Activated B cell treated with CpG ODN at 0.5 μM for 24 hours (primary cell): Measurements from ENCODE around the gene JAZF1. TPM values are rescaled to one million over a fixed set of nuclear protein-coding genes. Genes with fewer than 3 reads are reported as not detected.

Source experiments
- ATAC-seq: fragments of 200-7000 bp; cut with Tn5 transposase; one replicate; pipeline ENCODE4 v1.10.0; 2021; ENCODE audit warnings: low read depth, mild to moderate bottlenecking, moderate library complexity
- CTCF ChIA-PET: fragments of 350-600 bp; sonication (Branson Sonifier 250); formaldehyde crosslinking; loops from one replicate; lab custom pipeline; 2021; ENCODE audit warnings: antibody characterized with exemption; lab: Charles Lee
- POLR2A ChIA-PET: fragments of 350-600 bp; sonication (Branson Sonifier 250); formaldehyde crosslinking; loops from one replicate; lab custom pipeline; 2021; ENCODE audit warnings: antibody characterized with exemption; lab: Charles Lee
- DNase-seq: peaks from one replicate; pipeline ENCODE4 v3.0.0; 2022
- H3K27ac Mint-ChIP-seq: one replicate; pipeline ENCODE4 v1.8.0; 2020; ENCODE audit warnings: mixed read lengths
- H3K27me3 Mint-ChIP-seq: one replicate; pipeline ENCODE4 v1.8.0; 2021; ENCODE audit warnings: mixed read lengths
- H3K36me3 Mint-ChIP-seq: one replicate; pipeline ENCODE4 v1.8.0; 2021; ENCODE audit warnings: low read depth, mixed read lengths
- H3K4me1 Mint-ChIP-seq: one replicate; pipeline ENCODE4 v1.8.0; 2021; ENCODE audit warnings: mixed read lengths
- H3K4me3 Mint-ChIP-seq: one replicate; pipeline ENCODE4 v1.8.0; 2020; ENCODE audit warnings: mild to moderate bottlenecking, mixed read lengths
- H3K9me3 Mint-ChIP-seq: one replicate; pipeline ENCODE4 v1.8.0; 2020; ENCODE audit warnings: mixed read lengths
- intact Hi-C: fragments of 100-400 bp; cut with micrococcal nuclease; formaldehyde crosslinking; loops from one replicate; pipeline ENCODE4 v1.15.1; 2024
- total RNA-seq: library from RNA; stranded (reverse); gene quantifications from 2 replicates; pipeline ENCODE4 v1.2.3, GENCODE V29; 2022
- TF ChIP-seq, protein P1 (sequence below): fragments of 200-600 bp; IDR thresholded peaks from one replicate; pipeline ENCODE4 v1.8.0; 2022; ENCODE audit warnings: antibody characterized with exemption, mild to moderate bottlenecking

The JAZF1 gene
- total RNA-seq, 1 donor from 2014 or later: 54.8 TPM

DNA sequence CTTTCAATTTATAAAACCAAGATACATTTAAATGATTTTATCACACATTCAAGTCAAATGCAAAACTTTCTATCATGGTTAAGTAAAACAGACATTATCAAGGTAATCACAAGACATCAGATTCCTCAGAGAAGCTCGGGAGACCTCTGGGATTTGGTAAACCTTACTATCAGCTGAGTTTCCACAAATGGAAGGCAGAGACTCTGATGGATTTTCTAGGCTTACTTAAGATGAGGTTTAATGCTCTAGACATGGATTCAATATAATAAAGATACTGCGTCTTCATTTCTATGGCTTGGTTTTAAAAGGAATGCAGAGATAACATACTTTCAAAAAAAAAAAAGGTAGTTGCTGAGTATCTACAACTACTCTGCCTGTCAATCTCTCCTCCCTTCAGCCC lies 171.7 kb downstream of the JAZF1 start:
- ChIA-PET POLR2A (no interaction called here), CTCF (no interaction called here)
- Mint-ChIP-seq H3K27ac (no peak overlapping the region), H3K36me3 (peaks cover 21% of the 10 kb centered on the region), H3K4me3 (no peak overlapping the region), H3K27me3 (no peaks in the 10 kb centered on the region), H3K4me1 (peaks cover 53% of the 10 kb centered on the region), H3K9me3 (no peaks in the 10 kb centered on the region)
- intact Hi-C loops: no loop called here
- TF ChIP-seq, protein P1, sequence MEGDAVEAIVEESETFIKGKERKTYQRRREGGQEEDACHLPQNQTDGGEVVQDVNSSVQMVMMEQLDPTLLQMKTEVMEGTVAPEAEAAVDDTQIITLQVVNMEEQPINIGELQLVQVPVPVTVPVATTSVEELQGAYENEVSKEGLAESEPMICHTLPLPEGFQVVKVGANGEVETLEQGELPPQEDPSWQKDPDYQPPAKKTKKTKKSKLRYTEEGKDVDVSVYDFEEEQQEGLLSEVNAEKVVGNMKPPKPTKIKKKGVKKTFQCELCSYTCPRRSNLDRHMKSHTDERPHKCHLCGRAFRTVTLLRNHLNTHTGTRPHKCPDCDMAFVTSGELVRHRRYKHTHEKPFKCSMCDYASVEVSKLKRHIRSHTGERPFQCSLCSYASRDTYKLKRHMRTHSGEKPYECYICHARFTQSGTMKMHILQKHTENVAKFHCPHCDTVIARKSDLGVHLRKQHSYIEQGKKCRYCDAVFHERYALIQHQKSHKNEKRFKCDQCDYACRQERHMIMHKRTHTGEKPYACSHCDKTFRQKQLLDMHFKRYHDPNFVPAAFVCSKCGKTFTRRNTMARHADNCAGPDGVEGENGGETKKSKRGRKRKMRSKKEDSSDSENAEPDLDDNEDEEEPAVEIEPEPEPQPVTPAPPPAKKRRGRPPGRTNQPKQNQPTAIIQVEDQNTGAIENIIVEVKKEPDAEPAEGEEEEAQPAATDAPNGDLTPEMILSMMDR: no peak
- DNase-seq (no peak), ATAC-seq (no peak)

- intact Hi-C loops: no loop called here
- ChIA-PET POLR2A (no interaction called here), CTCF (interaction anchor here (1.1 kb wide), 1 partner anchor 12 kb away, joined by 5 read pairs; no protein-coding TSS in a partner anchor)
- TF ChIP-seq, protein P1: no peak
- ATAC-seq (no peak), DNase-seq (no peak)
- Mint-ChIP-seq H3K9me3 (no peaks in the 10 kb centered on the region), H3K4me3 (no peak overlapping the region), H3K36me3 (peaks cover 21% of the 10 kb centered on the region), H3K27me3 (no peaks in the 10 kb centered on the region), H3K27ac (no peak overlapping the region), H3K4me1 (peaks cover 52% of the 10 kb centered on the region)
Measured at GRCh38 chr7:28008171-28008570, 172.4 kb downstream of the JAZF1 start.

DNA sequence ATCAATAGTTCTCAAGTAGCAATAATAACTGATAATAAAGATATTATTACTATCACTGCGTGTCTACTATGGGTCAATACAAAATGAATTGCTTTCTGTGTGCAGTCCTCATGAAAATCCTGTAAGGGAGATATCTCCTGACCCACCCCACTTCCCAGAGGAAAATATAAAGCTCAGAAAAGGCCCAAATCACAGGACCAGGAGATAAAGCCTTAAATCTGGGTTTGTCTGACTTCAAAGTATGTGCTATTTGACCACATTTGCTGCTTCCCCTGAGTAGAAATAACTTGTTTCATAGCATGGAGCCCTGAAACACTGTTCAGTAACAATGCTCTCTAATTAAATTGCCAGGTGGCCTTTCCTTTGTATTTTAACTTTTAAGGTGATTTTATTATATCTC lies 174.1 kb downstream of the JAZF1 start:
- intact Hi-C loops: no loop called here
- TF ChIP-seq, protein P1: no peak
- H3K36me3 Mint-ChIP-seq: peaks cover 16% of the 10 kb centered on the region
- no peaks in the 10 kb centered on the region for H3K9me3 Mint-ChIP-seq
- H3K4me3 Mint-ChIP-seq: no peak overlapping the region
- H3K4me1 Mint-ChIP-seq: peaks cover 57% of the 10 kb centered on the region
- ChIA-PET CTCF (no interaction called here), POLR2A (no interaction called here)
- no peaks in the 10 kb centered on the region for H3K27me3 Mint-ChIP-seq
- DNase-seq (no peak), ATAC-seq (no peak)
- no peak overlapping the region for H3K27ac Mint-ChIP-seq

DNA sequence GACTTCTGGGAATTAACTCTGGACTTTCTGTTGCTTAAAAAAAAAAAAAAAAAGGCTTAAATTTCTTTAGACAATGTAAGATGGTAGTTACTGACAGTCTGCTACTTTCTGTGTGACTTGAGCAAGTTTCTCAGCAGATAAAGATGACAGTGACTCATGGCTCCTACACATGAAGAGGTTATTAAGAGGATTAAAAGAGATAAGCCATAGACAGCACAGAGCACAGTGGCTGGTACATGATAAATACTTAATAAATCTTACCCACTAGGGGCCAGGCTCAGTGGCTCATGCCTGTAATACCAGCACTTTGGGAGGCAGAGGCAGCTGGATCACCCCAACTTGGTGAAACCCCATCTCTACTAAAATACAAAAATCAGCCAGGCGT lies 174.8 kb downstream of the JAZF1 start:
- Mint-ChIP-seq H3K4me1 (peaks cover 58% of the 10 kb centered on the region), H3K36me3 (peaks cover 14% of the 10 kb centered on the region), H3K27me3 (no peaks in the 10 kb centered on the region), H3K27ac (no peak overlapping the region), H3K9me3 (no peaks in the 10 kb centered on the region), H3K4me3 (no peak overlapping the region)
- intact Hi-C loops: no loop called here
- no peak for ATAC-seq
- CTCF ChIA-PET: interaction anchor here (0.8 kb wide), 1 partner anchor 14 kb away, joined by 3 read pairs; no protein-coding TSS in a partner anchor
- TF ChIP-seq, protein P1: no peak
- POLR2A ChIA-PET: no interaction called here
- no peak for DNase-seq

DNA sequence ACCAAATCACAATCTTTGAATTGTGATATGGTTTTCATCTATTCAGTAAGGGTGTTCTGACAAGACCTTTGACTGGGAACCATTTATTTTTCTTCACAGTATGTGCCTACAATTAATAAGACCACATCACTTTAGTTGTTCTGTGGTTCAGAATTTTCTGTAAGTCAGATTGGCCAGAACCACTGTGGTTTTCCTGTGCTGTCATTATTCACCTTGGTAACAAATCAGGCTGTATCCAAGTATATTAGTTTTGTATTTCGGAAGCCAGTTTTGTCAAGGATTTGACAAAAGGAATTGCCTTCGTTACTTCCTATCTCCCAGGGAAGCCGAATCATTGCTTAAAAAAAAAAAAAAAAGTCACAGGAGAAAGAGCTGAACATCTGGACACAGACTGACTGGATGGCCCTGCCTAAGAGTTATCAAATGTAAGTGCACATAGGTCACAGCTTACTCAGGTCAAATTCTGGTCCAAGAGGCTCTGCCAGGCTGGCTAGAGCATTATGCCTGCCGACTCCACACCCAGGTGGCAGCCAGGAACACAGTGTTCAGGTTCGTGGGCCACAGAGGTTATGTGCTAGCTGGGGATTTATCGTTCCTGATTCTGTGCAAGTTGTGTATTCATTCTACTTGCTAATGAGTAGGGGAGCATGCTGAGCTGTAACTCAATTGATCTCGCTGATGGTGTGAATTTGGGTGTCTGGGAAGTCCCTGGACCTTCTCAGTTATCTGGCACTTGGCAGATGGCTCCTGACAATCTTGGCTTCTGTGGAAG lies 175.3 kb downstream of the JAZF1 start:
- POLR2A ChIA-PET: no interaction called here
- H3K9me3 Mint-ChIP-seq: no peaks in the 10 kb centered on the region
- ATAC-seq (no peak), DNase-seq (no peak)
- peaks cover 54% of the 10 kb centered on the region for H3K4me1 Mint-ChIP-seq
- peaks cover 14% of the 10 kb centered on the region for H3K36me3 Mint-ChIP-seq
- TF ChIP-seq, protein P1: no peak
- H3K27me3 Mint-ChIP-seq: no peaks in the 10 kb centered on the region
- no peak overlapping the region for H3K27ac Mint-ChIP-seq
- intact Hi-C loops: no loop called here
- CTCF ChIA-PET: interaction anchor here (0.8 kb wide), 1 partner anchor 15 kb away, joined by 3 read pairs; no protein-coding TSS in a partner anchor
- no peak overlapping the region for H3K4me3 Mint-ChIP-seq
